K562 (cell line): ENCODE measurements around the gene ITGB2. TPM values are rescaled to one million over a fixed set of nuclear protein-coding genes. Genes with fewer than 3 reads are reported as not detected.

Experiments used
- ATAC-seq: fragments of 200-7000 bp; cut with Tn5 transposase; 3 replicates; pipeline ENCODE4 v1.9.1; 2020; ENCODE audit warnings: moderate library complexity
- BruUV-seq: library from RNA; stranded (reverse); fragments of 400-500 nt; replicated peaks from 2 replicates; lab custom pipeline; 2021; lab: Mats Ljungman, UMichigan
- CTCF ChIA-PET: fragments of 300-600 bp; formaldehyde crosslinking; extraction: SDS; loops from one replicate; lab custom pipeline; 2021; ENCODE audit warnings: low intra/inter-chr PET ratio; lab: Yijun Ruan, JAX
- POLR2A ChIA-PET: fragments of 300-600, 350-650 bp; sonication (Branson Sonifier 250); formaldehyde crosslinking; extraction: SDS; loops from one replicate; lab custom pipeline; 2021; ENCODE audit warnings: antibody characterized with exemption, inconsistent platforms; lab: Yijun Ruan, JAX
- DNase-seq, 4 experiments: peaks; one replicate each; pipeline versions ENCODE4 v3.0.0 to v3.0.0-alpha.2; 2011 to 2018; ENCODE audit warnings: low spot score in 3 of 4, mixed read lengths in 3 of 4; ENCODE audit errors: extremely low read depth in 1 of 4
- FAIRE-seq: peaks from 2 replicates; lab custom pipeline; 2011; peaks lifted over from hg19 to GRCh38; lab: Jason Lieb, UNC
- H2AFZ ChIP-seq: 2 replicates; pipeline ENCODE4 v1.6.0; 2011; ENCODE audit warnings: low read depth, low read length, control low read depth, inconsistent platforms
- H3K27ac ChIP-seq: fragments of 200-600 bp; 3 replicates; pipeline ENCODE4 v1.8.0; 2011; ENCODE audit warnings: low read depth, mild to moderate bottlenecking, control low read depth, inconsistent platforms, low read length, moderate library complexity, mixed read lengths; ENCODE audit errors: extremely low read depth
- H3K27me3 ChIP-seq, 2 experiments: fragments of 300-600 bp in 1 of 2; 2 replicates in 1 of 2; 3 replicates in 1 of 2; pipeline versions ENCODE4 v1.6.0 to v1.8.0; 2011; ENCODE audit warnings: inconsistent platforms in 2 of 2, low read length in 2 of 2, mild to moderate bottlenecking in 1 of 2, mixed read lengths in 1 of 2, moderate library complexity in 1 of 2; ENCODE audit not compliant: control insufficient read depth in 2 of 2, insufficient read depth in 2 of 2
- H3K36me3 ChIP-seq: fragments of 300-600 bp; 3 replicates; pipeline ENCODE4 v1.8.0; 2011; ENCODE audit warnings: mild to moderate bottlenecking, low read length, inconsistent platforms; ENCODE audit not compliant: control insufficient read depth, insufficient read depth
- H3K4me1 ChIP-seq, 2 experiments: fragments of 200-600 bp in 1 of 2; replicated peaks in 1 of 2; 2 replicates in 1 of 2; 3 replicates in 1 of 2; pipeline versions ENCODE4 v1.5.1 to v1.8.0; 2011; ENCODE audit warnings: inconsistent platforms in 2 of 2, low read length in 2 of 2, mild to moderate bottlenecking in 1 of 2, mixed read lengths in 1 of 2, moderate library complexity in 1 of 2; ENCODE audit not compliant: control insufficient read depth in 2 of 2, insufficient read depth in 2 of 2
- H3K4me2 ChIP-seq: 2 replicates; pipeline ENCODE4 v1.6.1; 2011; ENCODE audit warnings: low read length, control low read depth, inconsistent platforms, mixed read lengths; ENCODE audit not compliant: insufficient read depth
- H3K4me3 ChIP-seq: fragments of 200-600 bp; sonication (generic), shearing (Covaris generic); 2 replicates; pipeline ENCODE4 v1.5.1; 2016; ENCODE audit warnings: control low read depth, inconsistent platforms
- H3K79me2 ChIP-seq: fragments of 200-600 bp; 3 replicates; pipeline ENCODE4 v1.8.0; 2011; ENCODE audit warnings: low read length, inconsistent platforms; ENCODE audit not compliant: control insufficient read depth, insufficient read depth
- H3K9ac ChIP-seq, 2 experiments: 2 replicates each; pipeline versions ENCODE4 v1.6.0 to v1.6.1; 2011; ENCODE audit warnings: low read depth in 2 of 2, low read length in 2 of 2, control low read depth in 1 of 2, inconsistent platforms in 1 of 2, mild to moderate bottlenecking in 1 of 2, mixed read lengths in 1 of 2; ENCODE audit not compliant: insufficient read depth in 1 of 2
- H3K9me1 ChIP-seq: one replicate; pipeline ENCODE4 v1.6.0; 2011; ENCODE audit warnings: inconsistent platforms, mild to moderate bottlenecking, low read length, moderate library complexity; ENCODE audit not compliant: control insufficient read depth, insufficient read depth
- H3K9me3 ChIP-seq: replicated peaks from 2 replicates; pipeline ENCODE4 v1.5.1; 2011; ENCODE audit warnings: low read depth, low read length, inconsistent platforms; ENCODE audit not compliant: control insufficient read depth, insufficient read depth
- H4K20me1 ChIP-seq: replicated peaks from 2 replicates; pipeline ENCODE4 v1.6.1; 2011; ENCODE audit warnings: low read length, inconsistent platforms, mixed read lengths; ENCODE audit not compliant: control insufficient read depth, insufficient read depth
- BMI1 ChIP-seq: fragments of 150-350 bp; IDR thresholded peaks from 2 replicates; pipeline ENCODE4 v1.6.1; 2014; ENCODE audit warnings: low read length
- HLTF ChIP-seq: fragments of 450-650 bp; IDR thresholded peaks from 2 replicates; pipeline ENCODE4 v1.6.1; 2016
- KLF1 ChIP-seq: fragments of 450-650 bp; IDR thresholded peaks from 2 replicates; pipeline ENCODE4 v1.6.1; 2016; ENCODE audit warnings: missing genetic modification characterization, missing compliant biosample characterization
- L3MBTL2 ChIP-seq: fragments of 450-650 bp; IDR thresholded peaks from 2 replicates; pipeline ENCODE4 v1.6.1; 2016; ENCODE audit warnings: mild to moderate bottlenecking, moderate library complexity
- NR2C2 ChIP-seq, 2 experiments: fragments of 200-800 bp in 1 of 2; sonication (Bioruptor generic) in 1 of 2; sonication (generic) in 1 of 2; formaldehyde crosslinking in 1 of 2; IDR thresholded peaks; 2 replicates each; pipeline versions ENCODE4 v1.6.1 to v1.8.0; 2016 to 2022; ENCODE audit warnings: mild to moderate bottlenecking in 1 of 2, missing compliant biosample characterization in 1 of 2, missing genetic modification characterization in 1 of 2, missing genetic modification reagents in 1 of 2
- POLR2AphosphoS2 ChIP-seq: IDR thresholded peaks from 2 replicates; pipeline ENCODE4 v1.6.1; 2012; ENCODE audit warnings: low read length, improper control_type of control experiment
- RB1 ChIP-seq: fragments of 450-650 bp; IDR thresholded peaks from 2 replicates; pipeline ENCODE4 v1.6.1; 2017; ENCODE audit warnings: low read depth, mild to moderate bottlenecking
- TRIM28 ChIP-seq: fragments of 450-650 bp; IDR thresholded peaks from 2 replicates; pipeline ENCODE4 v1.6.1; 2017
- WHSC1 ChIP-seq: IDR thresholded peaks from one replicate; pipeline ENCODE4 v1.6.1; 2012; ENCODE audit warnings: low read length, control low read depth, inconsistent platforms
- ZNF3 ChIP-seq: fragments of 250-450 bp; sonication (Bioruptor Pico); IDR thresholded peaks from 2 replicates; pipeline ENCODE4 v1.5.0; 2021; ENCODE audit warnings: mild to moderate bottlenecking, moderate library complexity
- ZNF311 ChIP-seq: fragments of 250-450 bp; sonication (Bioruptor Pico); IDR thresholded peaks from 2 replicates; pipeline ENCODE4 v1.4.0; 2020; ENCODE audit warnings: mild to moderate bottlenecking, moderate library complexity
- ZNF766 ChIP-seq: fragments of 200-800 bp; sonication (Bioruptor generic); conservative IDR thresholded peaks from 2 replicates; pipeline ENCODE4 v1.6.1; 2016; ENCODE audit warnings: missing genetic modification characterization, missing compliant biosample characterization
- WGBS: fragments of 100-300 bp; shearing (Covaris generic); methylation state at CpG from one replicate; pipeline ENCODE4 v1.1.6; 2016; ENCODE audit warnings: low coverage, mixed read lengths; ENCODE audit not compliant: insufficient coverage; ENCODE audit errors: missing lambda C conversion rate; 5-methylcytosine and 5-hydroxymethylcytosine counted together
- in situ Hi-C: fragments of 300-500 bp; cut with MboI; formaldehyde crosslinking; loops from 4 replicates; pipeline ENCODE4 v1.15.0; 2018; ENCODE audit warnings: inconsistent platforms, mixed read lengths
- intact Hi-C: fragments of 100-400 bp; cut with micrococcal nuclease; formaldehyde crosslinking; loops from 2 replicates; pipeline ENCODE4 v1.14.2; 2022
- polyA plus RNA-seq, 8 experiments: library from polyadenylated mRNA; depleted of rRNA in 4 of 8; stranded (reverse) in 5 of 8; unstranded in 3 of 8; fragments of >200 nt; fragmentation: Nextera tagmentation in 2 of 8; fragmentation: Illumina TruSeq in 1 of 8; extraction: Ambion mirVana in 2 of 8; extraction: Trizol in 1 of 8; gene quantifications; 2 replicates each; pipeline versions ENCODE4 v1.2.1 to v1.2.3, GENCODE V29; 2011 to 2014; ENCODE audit warnings: inconsistent platforms in 1 of 8, missing spikeins in 1 of 8
- total RNA-seq, 7 experiments: library from RNA; depleted of rRNA in 6 of 7; stranded (reverse); fragments of >200 nt in 6 of 7; fragmentation: Illumina TruSeq in 2 of 7; extraction: Trizol in 2 of 7; gene quantifications; 2 replicates each; pipeline versions ENCODE4 v1.2.1 to v1.2.3, GENCODE V29; 2011 to 2021; ENCODE audit warnings: low replicate concordance in 1 of 7
- TF ChIP-seq, protein P1 (sequence below): fragments of 450-650 bp; conservative IDR thresholded peaks from 2 replicates; pipeline ENCODE4 v1.6.1; 2016; ENCODE audit warnings: missing genetic modification characterization, low read depth, mild to moderate bottlenecking, missing compliant biosample characterization, moderate library complexity
- TF ChIP-seq, protein P2 (sequence below): fragments of 150-350 bp; conservative IDR thresholded peaks from 2 replicates; pipeline ENCODE4 v1.6.1; 2014; ENCODE audit warnings: low read length
- TF ChIP-seq, protein P3 (sequence below), 2 experiments: fragments of 200-800 bp in 1 of 2; sonication (Bioruptor generic) in 1 of 2; sonication (generic) in 1 of 2; formaldehyde crosslinking in 1 of 2; IDR thresholded peaks in 1 of 2; conservative IDR thresholded peaks in 1 of 2; 2 replicates each; pipeline versions ENCODE4 v1.5.0 to v1.6.1; 2016 to 2020; ENCODE audit warnings: missing compliant biosample characterization in 1 of 2, missing genetic modification characterization in 1 of 2, missing genetic modification reagents in 1 of 2

ITGB2 gene
- total and polyA plus RNA-seq, 9 of the 15 experiments (the other 6 are each of a cell fraction or from before 2014, with no cell fraction given) = 0.07 to 1.3 (median 0.51) TPM; not detected in 2

DNA sequence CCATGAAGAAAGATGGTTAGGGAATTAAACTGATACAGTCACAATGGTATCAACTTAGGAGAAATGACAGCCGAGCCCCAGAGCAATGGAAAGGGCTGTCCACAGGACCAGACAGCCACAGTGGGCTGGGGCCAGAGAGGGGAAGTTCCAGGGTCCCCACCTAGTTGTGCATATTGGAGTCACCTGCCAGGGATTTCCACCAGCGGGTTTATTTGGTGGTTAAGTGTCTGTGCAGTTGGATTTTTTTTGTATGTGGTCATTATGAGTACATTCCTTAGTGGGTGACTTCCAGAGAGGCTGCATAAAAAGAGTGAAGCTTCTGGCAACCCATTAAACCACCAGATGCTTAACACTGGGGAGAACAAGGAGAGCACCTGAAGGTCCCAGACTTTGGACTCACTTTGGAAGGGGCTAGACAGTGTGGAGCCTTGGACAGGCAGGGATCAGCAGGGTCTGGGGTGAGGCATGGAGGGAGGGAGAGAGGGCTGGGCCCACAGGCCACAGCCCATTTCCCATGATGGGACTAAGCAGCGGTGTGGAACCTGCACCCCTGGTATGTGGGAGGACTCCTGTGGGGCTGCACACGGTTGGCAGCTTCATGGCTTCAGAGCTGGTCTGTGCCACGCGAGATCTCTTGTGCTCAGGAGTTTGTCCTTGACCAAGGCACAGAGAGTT, 39.4 kb downstream of the ITGB2 start:
- H3K9ac ChIP-seq = peak overlapping the region in 1 of 2 experiments; percentile 23; a peak in 2 of 4 replicates
- intact Hi-C loops (no loop called here), in situ Hi-C loops (no loop called here)
- no peaks in the 10 kb centered on the region for H3K9me3 ChIP-seq
- FAIRE-seq (no peak), ATAC-seq (peak; percentile 17), DNase-seq (no peak)
- H3K4me3 ChIP-seq = no peak overlapping the region
- ChIA-PET CTCF (no interaction called here), POLR2A (interaction anchor here (0.6 to 1.5 kb wide), 5 partner anchors 11 to 61 kb away, joined by 3 to 4 read pairs (median 3); no protein-coding TSS in a partner anchor)
- no peaks in the 10 kb centered on the region for H3K36me3 ChIP-seq
- peak overlapping the region; percentile 83 for H2AFZ ChIP-seq
- no peaks in the 10 kb centered on the region for H3K79me2 ChIP-seq
- peaks cover 22 to 35% of the 10 kb centered on the region in 2 experiments for H3K4me1 ChIP-seq
- H3K27ac ChIP-seq = peak overlapping the region; percentile 45; the same call in 2 of the 3 replicates
- no peaks in the 10 kb centered on the region for H3K9me1 ChIP-seq
- BruUV-seq = no TSS peak
- WGBS = 54% methylated on average over 6 of the region's 6 CpGs
- peaks cover 3 to 5% of the 10 kb centered on the region in 2 experiments; a peak in 3 of 5 replicates for H3K27me3 ChIP-seq
- peak overlapping the region; percentile 14; the same call in 1 of the 2 replicates for H3K4me2 ChIP-seq
- H4K20me1 ChIP-seq = no peaks in the 10 kb centered on the region
- peak; percentile 42 for TF ChIP-seq WHSC1
- TF ChIP-seq, protein P1, sequence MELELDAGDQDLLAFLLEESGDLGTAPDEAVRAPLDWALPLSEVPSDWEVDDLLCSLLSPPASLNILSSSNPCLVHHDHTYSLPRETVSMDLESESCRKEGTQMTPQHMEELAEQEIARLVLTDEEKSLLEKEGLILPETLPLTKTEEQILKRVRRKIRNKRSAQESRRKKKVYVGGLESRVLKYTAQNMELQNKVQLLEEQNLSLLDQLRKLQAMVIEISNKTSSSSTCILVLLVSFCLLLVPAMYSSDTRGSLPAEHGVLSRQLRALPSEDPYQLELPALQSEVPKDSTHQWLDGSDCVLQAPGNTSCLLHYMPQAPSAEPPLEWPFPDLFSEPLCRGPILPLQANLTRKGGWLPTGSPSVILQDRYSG (tag) = peak; percentile 56; the same call in 1 of the 2 replicates
- no peak for TF ChIP-seq ZNF311 (CRISPR knock-in tag)
- no peak for TF ChIP-seq NR2C2 (CRISPR knock-in tag; IDR thresholded peaks at IDR 0.05)
- TF ChIP-seq NR2C2 (tag; IDR thresholded peaks at IDR 0.05) = peak; percentile 9; the same call in 1 of the 2 replicates
- no peak for TF ChIP-seq RB1
- TF ChIP-seq ZNF3 = no peak
- TF ChIP-seq POLR2AphosphoS2 = no peak
- TF ChIP-seq L3MBTL2 = 0 out of 2 replicates have a peak, but pooled peaks have one; percentile 29
- no peak for TF ChIP-seq HLTF
- no peak for TF ChIP-seq KLF1 (tag)
- TF ChIP-seq, protein P2, sequence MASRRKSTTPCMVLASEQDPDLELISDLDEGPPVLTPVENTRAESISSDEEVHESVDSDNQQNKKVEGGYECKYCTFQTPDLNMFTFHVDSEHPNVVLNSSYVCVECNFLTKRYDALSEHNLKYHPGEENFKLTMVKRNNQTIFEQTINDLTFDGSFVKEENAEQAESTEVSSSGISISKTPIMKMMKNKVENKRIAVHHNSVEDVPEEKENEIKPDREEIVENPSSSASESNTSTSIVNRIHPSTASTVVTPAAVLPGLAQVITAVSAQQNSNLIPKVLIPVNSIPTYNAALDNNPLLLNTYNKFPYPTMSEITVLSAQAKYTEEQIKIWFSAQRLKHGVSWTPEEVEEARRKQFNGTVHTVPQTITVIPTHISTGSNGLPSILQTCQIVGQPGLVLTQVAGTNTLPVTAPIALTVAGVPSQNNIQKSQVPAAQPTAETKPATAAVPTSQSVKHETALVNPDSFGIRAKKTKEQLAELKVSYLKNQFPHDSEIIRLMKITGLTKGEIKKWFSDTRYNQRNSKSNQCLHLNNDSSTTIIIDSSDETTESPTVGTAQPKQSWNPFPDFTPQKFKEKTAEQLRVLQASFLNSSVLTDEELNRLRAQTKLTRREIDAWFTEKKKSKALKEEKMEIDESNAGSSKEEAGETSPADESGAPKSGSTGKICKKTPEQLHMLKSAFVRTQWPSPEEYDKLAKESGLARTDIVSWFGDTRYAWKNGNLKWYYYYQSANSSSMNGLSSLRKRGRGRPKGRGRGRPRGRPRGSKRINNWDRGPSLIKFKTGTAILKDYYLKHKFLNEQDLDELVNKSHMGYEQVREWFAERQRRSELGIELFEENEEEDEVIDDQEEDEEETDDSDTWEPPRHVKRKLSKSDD = no peak
- no peak for TF ChIP-seq BMI1
- TF ChIP-seq, protein P3, sequence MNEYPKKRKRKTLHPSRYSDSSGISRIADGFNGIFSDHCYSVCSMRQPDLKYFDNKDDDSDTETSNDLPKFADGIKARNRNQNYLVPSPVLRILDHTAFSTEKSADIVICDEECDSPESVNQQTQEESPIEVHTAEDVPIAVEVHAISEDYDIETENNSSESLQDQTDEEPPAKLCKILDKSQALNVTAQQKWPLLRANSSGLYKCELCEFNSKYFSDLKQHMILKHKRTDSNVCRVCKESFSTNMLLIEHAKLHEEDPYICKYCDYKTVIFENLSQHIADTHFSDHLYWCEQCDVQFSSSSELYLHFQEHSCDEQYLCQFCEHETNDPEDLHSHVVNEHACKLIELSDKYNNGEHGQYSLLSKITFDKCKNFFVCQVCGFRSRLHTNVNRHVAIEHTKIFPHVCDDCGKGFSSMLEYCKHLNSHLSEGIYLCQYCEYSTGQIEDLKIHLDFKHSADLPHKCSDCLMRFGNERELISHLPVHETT (CRISPR knock-in tag; conservative IDR thresholded peaks at IDR 0.05 in 1 of 2, IDR thresholded peaks at IDR 0.05 in 1 of 2) = 0 out of 4 replicates have a peak, but pooled peaks of 1 of the 2 experiments have one; percentile 37
- TF ChIP-seq TRIM28 = no peak
- 0 out of 2 replicates have a peak, but pooled peaks have one; percentile 7 for TF ChIP-seq ZNF766 (CRISPR knock-in tag)
